Neural cell (in vitro differentiated cells): ENCODE results near the gene BICC1.

ENCODE experiments used
- EP300 ChIP-seq: fragments of 450-650 bp; conservative IDR thresholded peaks from 2 replicates; pipeline ENCODE4 v1.6.1; 2014; ENCODE audit warnings: antibody characterized with exemption, mild to moderate bottlenecking, moderate library complexity; ENCODE audit not compliant: poor library complexity, severe bottlenecking
- EZH2 ChIP-seq: fragments of 200-600, 300-800 bp; shearing (Covaris generic), sonication (generic); IDR thresholded peaks from 2 replicates; pipeline ENCODE4 v1.6.1; 2014; ENCODE audit warnings: antibody characterized with exemption, low read length, borderline replicate concordance, mild to moderate bottlenecking; ENCODE audit not compliant: insufficient read depth, poor library complexity, severe bottlenecking
- MXI1 ChIP-seq: fragments of 450-650 bp; conservative IDR thresholded peaks from 2 replicates; pipeline ENCODE4 v1.6.1; 2014; ENCODE audit warnings: antibody characterized with exemption, mild to moderate bottlenecking; ENCODE audit not compliant: poor library complexity, severe bottlenecking
- POLR2AphosphoS5 ChIP-seq: IDR thresholded peaks from 2 replicates; pipeline ENCODE4 v1.6.1; 2012
- RAD21 ChIP-seq: fragments of 450-650 bp; conservative IDR thresholded peaks from 2 replicates; pipeline ENCODE4 v1.6.1; 2014; ENCODE audit warnings: antibody characterized with exemption, mild to moderate bottlenecking, moderate library complexity
- SMC3 ChIP-seq: fragments of 450-650 bp; conservative IDR thresholded peaks from 2 replicates; pipeline ENCODE4 v1.6.1; 2014; ENCODE audit warnings: antibody characterized with exemption, mild to moderate bottlenecking, moderate library complexity; ENCODE audit not compliant: poor library complexity
- TAF1 ChIP-seq: IDR thresholded peaks from 2 replicates; pipeline ENCODE4 v1.6.1; 2012; ENCODE audit warnings: low read depth
- TF ChIP-seq, protein P1 (sequence below): fragments of 450-650 bp; IDR thresholded peaks from 2 replicates; pipeline ENCODE4 v1.5.1; 2014; ENCODE audit warnings: antibody characterized with exemption, mild to moderate bottlenecking, moderate library complexity; ENCODE audit not compliant: poor library complexity, severe bottlenecking
- TF ChIP-seq, protein P2 (sequence below): IDR thresholded peaks from 2 replicates; pipeline ENCODE4 v1.6.1; 2012; ENCODE audit warnings: borderline replicate concordance

DNA sequence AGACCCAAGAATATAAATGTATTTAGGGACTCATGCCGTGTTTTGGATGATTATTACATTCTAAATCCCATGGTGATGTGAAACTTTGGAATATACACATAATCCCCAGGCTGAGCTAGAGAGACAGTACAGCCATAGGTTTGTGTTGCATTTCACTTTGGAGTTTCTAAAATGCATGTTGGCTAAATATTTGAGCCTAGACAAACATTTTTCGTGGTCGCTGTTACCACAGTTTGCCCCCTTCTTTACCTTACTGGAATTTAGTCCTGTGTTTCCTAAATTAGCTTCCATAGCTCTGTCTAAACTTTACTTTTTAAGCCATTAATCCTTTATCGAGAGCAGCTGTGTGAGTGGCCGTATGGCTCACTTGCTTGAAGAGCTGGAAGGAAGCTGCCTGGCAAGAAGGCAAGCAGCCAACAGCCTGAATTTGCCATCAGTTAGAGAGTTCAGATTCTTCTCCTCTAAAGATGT, 192.0 kb downstream of the BICC1 start:
- TF ChIP-seq, protein P1, sequence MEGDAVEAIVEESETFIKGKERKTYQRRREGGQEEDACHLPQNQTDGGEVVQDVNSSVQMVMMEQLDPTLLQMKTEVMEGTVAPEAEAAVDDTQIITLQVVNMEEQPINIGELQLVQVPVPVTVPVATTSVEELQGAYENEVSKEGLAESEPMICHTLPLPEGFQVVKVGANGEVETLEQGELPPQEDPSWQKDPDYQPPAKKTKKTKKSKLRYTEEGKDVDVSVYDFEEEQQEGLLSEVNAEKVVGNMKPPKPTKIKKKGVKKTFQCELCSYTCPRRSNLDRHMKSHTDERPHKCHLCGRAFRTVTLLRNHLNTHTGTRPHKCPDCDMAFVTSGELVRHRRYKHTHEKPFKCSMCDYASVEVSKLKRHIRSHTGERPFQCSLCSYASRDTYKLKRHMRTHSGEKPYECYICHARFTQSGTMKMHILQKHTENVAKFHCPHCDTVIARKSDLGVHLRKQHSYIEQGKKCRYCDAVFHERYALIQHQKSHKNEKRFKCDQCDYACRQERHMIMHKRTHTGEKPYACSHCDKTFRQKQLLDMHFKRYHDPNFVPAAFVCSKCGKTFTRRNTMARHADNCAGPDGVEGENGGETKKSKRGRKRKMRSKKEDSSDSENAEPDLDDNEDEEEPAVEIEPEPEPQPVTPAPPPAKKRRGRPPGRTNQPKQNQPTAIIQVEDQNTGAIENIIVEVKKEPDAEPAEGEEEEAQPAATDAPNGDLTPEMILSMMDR = no peak
- no peak for TF ChIP-seq SMC3
- no peak for TF ChIP-seq POLR2AphosphoS5
- TF ChIP-seq EP300 = no peak
- no peak for TF ChIP-seq EZH2
- TF ChIP-seq, protein P2, sequence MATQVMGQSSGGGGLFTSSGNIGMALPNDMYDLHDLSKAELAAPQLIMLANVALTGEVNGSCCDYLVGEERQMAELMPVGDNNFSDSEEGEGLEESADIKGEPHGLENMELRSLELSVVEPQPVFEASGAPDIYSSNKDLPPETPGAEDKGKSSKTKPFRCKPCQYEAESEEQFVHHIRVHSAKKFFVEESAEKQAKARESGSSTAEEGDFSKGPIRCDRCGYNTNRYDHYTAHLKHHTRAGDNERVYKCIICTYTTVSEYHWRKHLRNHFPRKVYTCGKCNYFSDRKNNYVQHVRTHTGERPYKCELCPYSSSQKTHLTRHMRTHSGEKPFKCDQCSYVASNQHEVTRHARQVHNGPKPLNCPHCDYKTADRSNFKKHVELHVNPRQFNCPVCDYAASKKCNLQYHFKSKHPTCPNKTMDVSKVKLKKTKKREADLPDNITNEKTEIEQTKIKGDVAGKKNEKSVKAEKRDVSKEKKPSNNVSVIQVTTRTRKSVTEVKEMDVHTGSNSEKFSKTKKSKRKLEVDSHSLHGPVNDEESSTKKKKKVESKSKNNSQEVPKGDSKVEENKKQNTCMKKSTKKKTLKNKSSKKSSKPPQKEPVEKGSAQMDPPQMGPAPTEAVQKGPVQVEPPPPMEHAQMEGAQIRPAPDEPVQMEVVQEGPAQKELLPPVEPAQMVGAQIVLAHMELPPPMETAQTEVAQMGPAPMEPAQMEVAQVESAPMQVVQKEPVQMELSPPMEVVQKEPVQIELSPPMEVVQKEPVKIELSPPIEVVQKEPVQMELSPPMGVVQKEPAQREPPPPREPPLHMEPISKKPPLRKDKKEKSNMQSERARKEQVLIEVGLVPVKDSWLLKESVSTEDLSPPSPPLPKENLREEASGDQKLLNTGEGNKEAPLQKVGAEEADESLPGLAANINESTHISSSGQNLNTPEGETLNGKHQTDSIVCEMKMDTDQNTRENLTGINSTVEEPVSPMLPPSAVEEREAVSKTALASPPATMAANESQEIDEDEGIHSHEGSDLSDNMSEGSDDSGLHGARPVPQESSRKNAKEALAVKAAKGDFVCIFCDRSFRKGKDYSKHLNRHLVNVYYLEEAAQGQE = no peak
- TF ChIP-seq TAF1 = no peak
- no peak for TF ChIP-seq RAD21
- TF ChIP-seq MXI1 = no peak
